Neuron (in vitro differentiated cells): ENCODE results near the gene LILRA5.
"Not testable (repeated sequence)": the region's sequence is repeated elsewhere in the genome, so short reads cannot be mapped to it uniquely, and the experiment has no call there.

Experiments used
- H2AFZ ChIP-seq: one replicate; pipeline ENCODE4 v1.6.1; 2013; ENCODE audit warnings: low read depth, mild to moderate bottlenecking, inconsistent platforms, low read length, moderate library complexity
- H3K27me3 ChIP-seq: one replicate; pipeline ENCODE4 v1.6.1; 2013; ENCODE audit warnings: low read length; ENCODE audit not compliant: insufficient read depth
- H3K36me3 ChIP-seq: one replicate; pipeline ENCODE4 v1.6.1; 2013; ENCODE audit warnings: low read length; ENCODE audit not compliant: insufficient read depth
- H3K4me1 ChIP-seq: one replicate; pipeline ENCODE4 v1.6.1; 2013; ENCODE audit warnings: low read length; ENCODE audit not compliant: insufficient read depth
- H3K4me3 ChIP-seq: 2 replicates; pipeline ENCODE4 v1.5.1; 2013; ENCODE audit warnings: mild to moderate bottlenecking, low read length, moderate library complexity
- H3K9me3 ChIP-seq: one replicate; pipeline ENCODE4 v1.6.1; 2013; ENCODE audit warnings: low read length

LILRA5 gene

GRCh38 chr19:54271587-54271986 lies 41.4 kb downstream of the LILRA5 start:
- not testable (repeated sequence) for H3K4me1 ChIP-seq, H3K9me3 ChIP-seq

GRCh38 chr19:54271106-54271505 lies 41.9 kb downstream of the LILRA5 start:
- Histone ChIP-seq H3K4me3 (no peak overlapping the region), H3K4me1 (no peaks in the 10 kb centered on the region), H3K36me3 (no peaks in the 10 kb centered on the region), H3K27me3 (peaks cover 5% of the 10 kb centered on the region), H2AFZ (no peak overlapping the region), H3K9me3 (no peaks in the 10 kb centered on the region)

More at GRCh38 chr19:54271587-54271986, 41.4 kb downstream of the LILRA5 start:
- not testable (repeated sequence) for H3K36me3 ChIP-seq, H3K4me3 ChIP-seq, H2AFZ ChIP-seq, H3K27me3 ChIP-seq

- no peak overlapping the region for H3K4me3 ChIP-seq
- H3K36me3 ChIP-seq = no peaks in the 10 kb centered on the region
- no peaks in the 10 kb centered on the region for H3K9me3 ChIP-seq
- H3K27me3 ChIP-seq = peaks cover 3% of the 10 kb centered on the region
- no peak overlapping the region for H2AFZ ChIP-seq
- H3K4me1 ChIP-seq = no peaks in the 10 kb centered on the region
Measured at GRCh38 chr19:54268936-54269335, 44.0 kb downstream of the LILRA5 start.

GRCh38 chr19:54266133-54266532 lies 46.8 kb downstream of the LILRA5 start:
- Histone ChIP-seq H3K4me1 (no peaks in the 10 kb centered on the region), H3K4me3 (no peak overlapping the region), H2AFZ (no peak overlapping the region), H3K9me3 (no peaks in the 10 kb centered on the region), H3K27me3 (peaks cover 3% of the 10 kb centered on the region), H3K36me3 (no peaks in the 10 kb centered on the region)

GRCh38 chr19:54262470-54262869 lies 50.5 kb downstream of the LILRA5 start:
- no peak overlapping the region for H2AFZ ChIP-seq
- no peaks in the 10 kb centered on the region for H3K36me3 ChIP-seq
- H3K4me3 ChIP-seq = no peak overlapping the region
- no peaks in the 10 kb centered on the region for H3K9me3 ChIP-seq
- no peaks in the 10 kb centered on the region for H3K4me1 ChIP-seq
- H3K27me3 ChIP-seq = peaks cover 4% of the 10 kb centered on the region

- H3K4me3 ChIP-seq = no peak overlapping the region
- peaks cover 6% of the 10 kb centered on the region for H3K27me3 ChIP-seq
- no peaks in the 10 kb centered on the region for H3K9me3 ChIP-seq
- no peak overlapping the region for H2AFZ ChIP-seq
- no peaks in the 10 kb centered on the region for H3K36me3 ChIP-seq
- H3K4me1 ChIP-seq = no peaks in the 10 kb centered on the region
Measured at GRCh38 chr19:54262066-54262465, 50.9 kb downstream of the LILRA5 start.

- H3K4me3 ChIP-seq = no peak within 1 kb of the TSS
- H2AFZ ChIP-seq = no peak within 1 kb of the TSS
- no peaks in the 10 kb centered on the region for H3K9me3 ChIP-seq
- no peaks in the 10 kb centered on the region for H3K36me3 ChIP-seq
- peaks cover 25% of the 10 kb centered on the region for H3K27me3 ChIP-seq
- H3K4me1 ChIP-seq = no peaks in the 10 kb centered on the region
Measured at GRCh38 chr19:54257116-54257480, 55.9 kb downstream of the LILRA5 start, which contains the start of gene LILRB5. Gene LILRB5 (minus strand): TSS chr19:54257273. CDS start chr19:54257193, 80 bp downstream.
